COLO668 (cell line): ENCODE measurements around the gene USP6NL.

ENCODE experiments used
- DNase-seq: peaks from one replicate; lab custom pipeline; 2025; ENCODE audit not compliant: unreplicated experiment; lab: John Stamatoyannopoulos, UW

Gene USP6NL

GRCh38 chr10:11429439-11430052, 181.9 kb downstream of the USP6NL start:
- no peak for DNase-seq

- no peak for DNase-seq
These were observed 185.8 kb downstream of the USP6NL start for GRCh38 chr10:11425676-11426075.

GRCh38 chr10:11425296-11425610, 186.2 kb downstream of the USP6NL start:
- DNase-seq: peak; percentile 10

GRCh38 chr10:11424456-11425295, 186.8 kb downstream of the USP6NL start:
- DNase-seq: peak; percentile 34

- DNase-seq: no peak
These were observed 194.5 kb downstream of the USP6NL start for GRCh38 chr10:11416974-11417373.

GRCh38 chr10:11415095-11415494, 196.4 kb downstream of the USP6NL start:
- DNase-seq: no peak

GRCh38 chr10:11414314-11415038, 197.0 kb downstream of the USP6NL start:
- no peak for DNase-seq

GRCh38 chr10:11411926-11412545, 199.4 kb downstream of the USP6NL start:
- DNase-seq: no peak

- DNase-seq: no peak
These were observed 202.1 kb downstream of the USP6NL start for GRCh38 chr10:11409357-11409756.

- no peak for DNase-seq
These were observed 203.5 kb downstream of the USP6NL start for GRCh38 chr10:11407939-11408338.

GRCh38 chr10:11406746-11407145, 204.7 kb downstream of the USP6NL start:
- no peak for DNase-seq

GRCh38 chr10:11404901-11405300, 206.5 kb downstream of the USP6NL start:
- no peak for DNase-seq
